ENCODE data around the gene HS1BP3.

HS1BP3 gene

GRCh38 chr2:20674974-20675679 is 24.2 kb upstream of the HS1BP3 start:
- TF ChIP-seq CTCF (IDR thresholded peaks at IDR 0.05; ENCODE audit: control insufficient read depth, insufficient read depth, low read depth, low read length, missing control alignments), result no peak
- DNase-seq (ENCODE audit: low read depth), result peak; percentile 45
- H3K4me3 ChIP-seq (ENCODE audit: control insufficient read depth, low read depth, low read length), result no peak overlapping the region

DNA sequence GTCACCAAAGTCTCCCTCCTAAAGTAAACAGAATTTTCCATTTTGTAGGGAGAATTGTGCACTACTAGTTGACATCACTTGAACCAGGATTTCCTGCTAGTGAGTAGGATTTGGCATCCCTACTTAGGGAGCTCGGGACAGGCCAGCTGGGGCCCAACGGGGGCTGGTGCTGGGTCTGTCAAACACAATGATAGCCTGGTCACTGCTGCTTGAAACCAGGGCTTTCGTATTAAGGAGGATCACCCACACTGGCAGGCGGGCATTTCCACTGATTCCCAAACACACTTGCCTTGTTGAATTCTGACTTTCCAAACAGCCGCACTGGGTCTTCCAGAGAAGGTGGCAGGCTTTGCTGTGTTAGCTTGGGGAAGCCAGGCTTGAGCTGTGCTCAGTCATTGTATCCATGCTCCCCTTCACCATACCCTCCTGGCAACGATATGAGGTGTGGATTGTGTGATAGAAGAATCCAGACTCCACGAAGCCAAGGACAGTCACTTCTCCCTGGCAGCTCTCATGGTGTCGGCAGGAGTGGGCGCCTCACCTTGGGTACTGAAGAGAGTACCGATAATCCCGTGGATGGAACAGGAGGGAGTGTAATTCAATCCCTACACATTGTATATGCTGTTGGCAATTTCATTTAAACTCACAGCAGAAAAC is 23.5 kb upstream of the HS1BP3 start:
- no peak for DNase-seq (ENCODE audit: low read depth)
- H3K4me3 ChIP-seq (ENCODE audit: control insufficient read depth, low read depth, low read length), result no peak overlapping the region
- no peak for TF ChIP-seq CTCF (IDR thresholded peaks at IDR 0.05; ENCODE audit: control insufficient read depth, insufficient read depth, low read depth, low read length, missing control alignments)

DNA sequence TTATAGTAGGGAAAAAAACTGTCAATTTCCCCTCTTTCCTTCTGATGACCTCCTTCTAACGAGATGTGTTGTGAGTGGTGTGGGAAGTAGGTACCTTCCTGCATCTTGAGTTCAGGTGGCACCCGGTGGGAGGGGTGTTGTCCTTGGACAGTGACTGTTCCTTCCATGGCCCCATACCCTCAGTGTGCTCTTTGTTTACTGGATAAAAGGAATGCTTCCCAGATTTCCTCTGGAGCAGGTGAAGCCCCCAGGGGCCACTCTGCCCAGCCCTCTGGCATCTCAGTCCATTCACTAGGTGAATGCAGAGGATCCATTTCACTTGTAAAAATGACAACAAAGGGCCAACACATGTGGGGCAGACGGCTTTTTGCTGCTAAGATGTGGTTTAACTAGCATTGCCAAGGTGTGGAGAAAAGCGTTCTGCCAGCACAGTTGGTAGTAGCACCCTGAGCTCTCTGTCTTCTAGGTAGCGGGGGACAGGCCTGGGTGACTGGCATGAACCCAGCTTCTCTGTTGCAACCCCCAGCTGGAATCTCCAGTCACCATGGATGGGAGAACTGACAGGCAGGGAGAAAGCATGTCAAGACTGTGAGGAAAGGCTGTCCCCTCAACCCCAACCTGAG is 22.9 kb upstream of the HS1BP3 start:
- TF ChIP-seq CTCF (IDR thresholded peaks at IDR 0.05; ENCODE audit: control insufficient read depth, insufficient read depth, low read depth, low read length, missing control alignments), result no peak
- no peak for DNase-seq (ENCODE audit: low read depth)
- H3K4me3 ChIP-seq (ENCODE audit: control insufficient read depth, low read depth, low read length), result no peak overlapping the region

- TF ChIP-seq CTCF (IDR thresholded peaks at IDR 0.05; ENCODE audit: control insufficient read depth, insufficient read depth, low read depth, low read length, missing control alignments), result no peak
- H3K4me3 ChIP-seq (ENCODE audit: control insufficient read depth, low read depth, low read length), result no peak overlapping the region
- no peak for DNase-seq (ENCODE audit: low read depth)
Measured at GRCh38 chr2:20672201-20672951, 21.5 kb upstream of the HS1BP3 start.

DNA sequence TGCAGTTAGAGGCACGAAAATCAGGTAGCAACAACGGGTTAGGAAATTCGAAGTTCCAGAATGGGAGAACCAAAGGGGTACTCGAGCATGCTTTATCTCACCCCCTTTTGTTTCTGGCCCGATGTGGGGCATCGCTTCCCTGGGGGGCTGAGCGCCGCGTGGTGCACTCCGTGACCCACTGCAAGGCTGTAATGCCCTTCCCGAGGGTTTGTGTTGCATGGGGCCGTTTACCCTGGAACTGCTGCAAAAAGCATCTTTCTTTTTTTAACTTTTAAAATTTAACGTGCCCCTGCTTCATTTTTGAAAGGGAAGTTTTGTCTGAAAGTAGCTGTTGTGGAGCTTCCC is 20.8 kb upstream of the HS1BP3 start:
- no peak for DNase-seq (ENCODE audit: low read depth)
- no peak for TF ChIP-seq CTCF (IDR thresholded peaks at IDR 0.05; ENCODE audit: control insufficient read depth, insufficient read depth, low read depth, low read length, missing control alignments)
- H3K4me3 ChIP-seq (ENCODE audit: control insufficient read depth, low read depth, low read length), result no peak overlapping the region

DNA sequence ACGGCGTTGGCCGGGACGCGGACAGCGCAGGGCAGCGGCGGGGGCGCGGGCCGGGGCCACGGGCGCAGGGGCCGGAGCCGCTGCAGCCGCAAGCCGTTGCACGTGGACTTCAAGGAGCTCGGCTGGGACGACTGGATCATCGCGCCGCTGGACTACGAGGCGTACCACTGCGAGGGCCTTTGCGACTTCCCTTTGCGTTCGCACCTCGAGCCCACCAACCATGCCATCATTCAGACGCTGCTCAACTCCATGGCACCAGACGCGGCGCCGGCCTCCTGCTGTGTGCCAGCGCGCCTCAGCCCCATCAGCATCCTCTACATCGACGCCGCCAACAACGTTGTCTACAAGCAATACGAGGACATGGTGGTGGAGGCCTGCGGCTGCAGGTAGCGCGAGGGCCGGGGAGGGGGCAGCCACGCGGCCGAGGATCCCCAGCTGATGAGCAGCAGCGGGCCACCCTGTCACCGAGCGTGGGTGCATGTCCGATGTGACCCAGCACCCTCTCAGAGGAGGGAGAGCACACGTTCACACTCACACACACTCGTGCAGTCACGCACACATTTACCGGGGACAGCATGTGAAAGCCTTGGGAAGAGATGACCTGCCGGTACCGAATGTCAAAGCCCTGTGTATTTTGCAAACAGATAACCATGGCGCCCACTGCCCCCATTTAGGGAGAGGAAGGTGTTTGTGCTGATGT is 20.3 kb upstream of the HS1BP3 start:
- H3K4me3 ChIP-seq (ENCODE audit: control insufficient read depth, low read depth, low read length), result no peak overlapping the region
- no peak for TF ChIP-seq CTCF (IDR thresholded peaks at IDR 0.05; ENCODE audit: control insufficient read depth, insufficient read depth, low read depth, low read length, missing control alignments)

More for the DNA sequence above, 20.3 kb upstream of the HS1BP3 start:
- DNase-seq (ENCODE audit: low read depth), result no peak
